ENCODE measurements around the gene NOC3L.

- TF ChIP-seq CTCF (IDR thresholded peaks at IDR 0.05; ENCODE audit: insufficient read depth, low read depth, low read length) (no peak), EZH2 (IDR thresholded peaks at IDR 0.05; ENCODE audit: insufficient read depth, low read length) (no peak)
These were observed 7.8 kb upstream of the NOC3L start for GRCh38 chr10:94370501-94370900.
